HG02588 (cell line): ENCODE results near the gene SAPCD1.
A peak's percentile ranks its signal among the peaks of the same experiment; 100 is the strongest.
"Not testable (repeated sequence)": the region's sequence is repeated elsewhere in the genome, so short reads cannot be mapped to it uniquely, and the experiment has no call there.

Experiments
- ATAC-seq: cut with Tn5 transposase; IDR thresholded peaks from one replicate; pipeline ENCODE4 v1.9.1; 2021; ENCODE audit warnings: mild to moderate bottlenecking, moderate library complexity; ENCODE audit not compliant: unreplicated experiment

The SAPCD1 gene

GRCh38 chr6:31795616-31796298 is 33.3 kb downstream of the SAPCD1 start, which contains the start of gene VARS1:
VARS1 (minus strand) TSS chr6:31795752; CDS start chr6:31795217, 535 bp downstream.
- ATAC-seq, result peak; percentile 78

- ATAC-seq, result no peak
Observed at GRCh38 chr6:31796993-31797385, 34.5 kb downstream of the SAPCD1 start.

- no peak for ATAC-seq
Observed at GRCh38 chr6:31797588-31797987, 35.1 kb downstream of the SAPCD1 start.

- ATAC-seq, result no peak
Observed at GRCh38 chr6:31799781-31800180, 37.3 kb downstream of the SAPCD1 start.

- ATAC-seq, result not testable (repeated sequence)
Observed at GRCh38 chr6:31801031-31801927, 38.8 kb downstream of the SAPCD1 start.

GRCh38 chr6:31805939-31806469 is 43.5 kb downstream of the SAPCD1 start:
- ATAC-seq, result peak; percentile 13

- peak; percentile 92 for ATAC-seq
Observed at GRCh38 chr6:31806470-31807272, 44.2 kb downstream of the SAPCD1 start, which contains the start of gene LSM2. LSM2 (minus strand) TSS chr6:31806966; CDS start chr6:31806757, 209 bp downstream.

- not testable (repeated sequence) for ATAC-seq
Observed at GRCh38 chr6:31808599-31808998, 46.1 kb downstream of the SAPCD1 start.

- no peak for ATAC-seq
Observed at GRCh38 chr6:31811645-31812044, 49.2 kb downstream of the SAPCD1 start.

- ATAC-seq, result no peak
Observed at GRCh38 chr6:31813465-31813849, 51.0 kb downstream of the SAPCD1 start.
